Measurements from ENCODE around the gene BICD1.

BICD1 gene

GRCh38 chr12:32366714-32367113, 260.1 kb downstream of the BICD1 start:
- no peak for TF ChIP-seq CTCF (IDR thresholded peaks at IDR 0.05; ENCODE audit: extremely low read depth, missing control alignments)
- no peak for DNase-seq (ENCODE audit: low spot score)

GRCh38 chr12:32367381-32367780, 260.7 kb downstream of the BICD1 start:
- DNase-seq (ENCODE audit: low spot score) = no peak
- no peak for TF ChIP-seq CTCF (IDR thresholded peaks at IDR 0.05; ENCODE audit: extremely low read depth, missing control alignments)

GRCh38 chr12:32369202-32369601, 262.6 kb downstream of the BICD1 start:
- DNase-seq (ENCODE audit: low spot score) = no peak
- TF ChIP-seq CTCF (IDR thresholded peaks at IDR 0.05; ENCODE audit: extremely low read depth, missing control alignments) = no peak

- no peak for DNase-seq (ENCODE audit: low spot score)
- no peak for TF ChIP-seq CTCF (IDR thresholded peaks at IDR 0.05; ENCODE audit: extremely low read depth, missing control alignments)
These were observed 270.9 kb downstream of the BICD1 start for GRCh38 chr12:32377344-32378055.

- no peak for TF ChIP-seq CTCF (IDR thresholded peaks at IDR 0.05; ENCODE audit: extremely low read depth, missing control alignments)
- no peak for DNase-seq (ENCODE audit: low spot score)
These were observed 272.6 kb downstream of the BICD1 start for GRCh38 chr12:32379213-32379612.

GRCh38 chr12:32379667-32380066, 273.0 kb downstream of the BICD1 start:
- TF ChIP-seq CTCF (IDR thresholded peaks at IDR 0.05; ENCODE audit: extremely low read depth, missing control alignments) = no peak
- DNase-seq (ENCODE audit: low spot score) = no peak

- TF ChIP-seq CTCF (IDR thresholded peaks at IDR 0.05; ENCODE audit: extremely low read depth, missing control alignments) = no peak
- DNase-seq (ENCODE audit: low spot score) = no peak
These were observed 275.6 kb downstream of the BICD1 start for GRCh38 chr12:32382226-32382625.
